Trophoblast cell (in vitro differentiated cells and primary cell): ENCODE measurements around the gene ANTXR1.

Experiments used
- DNase-seq, 2 donors: peaks; one replicate each; pipeline ENCODE4 v3.0.0-alpha.2; 2016
- H2AFZ ChIP-seq: 2 replicates; pipeline ENCODE4 v1.6.1; 2013; ENCODE audit warnings: low read length, moderate library complexity, mild to moderate bottlenecking; ENCODE audit not compliant: insufficient read depth, poor library complexity
- H2AK5ac ChIP-seq: 2 replicates; pipeline ENCODE4 v1.6.1; 2013; ENCODE audit warnings: mild to moderate bottlenecking, low read length
- H2BK120ac ChIP-seq: 2 replicates; pipeline ENCODE4 v1.6.1; 2013; ENCODE audit warnings: low read length, mild to moderate bottlenecking, moderate library complexity; ENCODE audit not compliant: insufficient read depth, poor library complexity
- H2BK12ac ChIP-seq: 2 replicates; pipeline ENCODE4 v1.6.1; 2013; ENCODE audit warnings: mild to moderate bottlenecking, low read length, moderate library complexity
- H2BK5ac ChIP-seq: 2 replicates; pipeline ENCODE4 v1.6.1; 2013; ENCODE audit warnings: low read length, low read depth, moderate library complexity, mild to moderate bottlenecking; ENCODE audit not compliant: poor library complexity
- H3K14ac ChIP-seq: 2 replicates; pipeline ENCODE4 v1.6.1; 2013; ENCODE audit warnings: mild to moderate bottlenecking, low read length
- H3K18ac ChIP-seq: 2 replicates; pipeline ENCODE4 v1.6.1; 2013; ENCODE audit warnings: mild to moderate bottlenecking, low read length
- H3K23ac ChIP-seq: 2 replicates; pipeline ENCODE4 v1.6.1; 2013; ENCODE audit warnings: low read length
- H3K27ac ChIP-seq: 2 replicates; pipeline ENCODE4 v1.5.1; 2013; ENCODE audit warnings: low read depth, mild to moderate bottlenecking, inconsistent platforms, low read length, moderate library complexity
- H3K27me3 ChIP-seq: 2 replicates; pipeline ENCODE4 v1.6.1; 2013; ENCODE audit warnings: inconsistent platforms, mild to moderate bottlenecking, low read length, moderate library complexity; ENCODE audit not compliant: insufficient read depth
- H3K36me3 ChIP-seq, 2 experiments: 1 replicate in 1 of 2; 2 replicates in 1 of 2; pipeline ENCODE4 v1.6.1; 2013; ENCODE audit warnings: low read length in 2 of 2, mild to moderate bottlenecking in 2 of 2, moderate library complexity in 1 of 2; ENCODE audit not compliant: insufficient read depth in 2 of 2, control insufficient read depth in 1 of 2
- H3K4ac ChIP-seq: 2 replicates; pipeline ENCODE4 v1.6.1; 2013; ENCODE audit warnings: low read depth, mild to moderate bottlenecking, low read length, moderate library complexity
- H3K4me1 ChIP-seq, 2 experiments: 1 replicate in 1 of 2; 2 replicates in 1 of 2; pipeline ENCODE4 v1.6.1; 2013; ENCODE audit warnings: low read length in 2 of 2, mild to moderate bottlenecking in 2 of 2, moderate library complexity in 1 of 2; ENCODE audit not compliant: insufficient read depth in 2 of 2, control insufficient read depth in 1 of 2
- H3K4me2 ChIP-seq: 2 replicates; pipeline ENCODE4 v1.6.1; 2013; ENCODE audit warnings: inconsistent platforms, mild to moderate bottlenecking, low read length, moderate library complexity
- H3K4me3 ChIP-seq: 2 replicates; pipeline ENCODE4 v1.5.1; 2013; ENCODE audit warnings: mild to moderate bottlenecking, low read depth, low read length, inconsistent platforms
- H3K79me1 ChIP-seq: one replicate; pipeline ENCODE4 v1.6.1; 2013; ENCODE audit warnings: low read length
- H3K79me2 ChIP-seq: 2 replicates; pipeline ENCODE4 v1.6.1; 2013; ENCODE audit warnings: low read length, mild to moderate bottlenecking; ENCODE audit not compliant: control insufficient read depth, insufficient read depth, poor library complexity
- H3K9ac ChIP-seq: 2 replicates; pipeline ENCODE4 v1.6.1; 2013; ENCODE audit warnings: mild to moderate bottlenecking, low read length
- H3K9me3 ChIP-seq: 2 replicates; pipeline ENCODE4 v1.6.1; 2013; ENCODE audit warnings: low read depth, mild to moderate bottlenecking, control low read depth, inconsistent platforms, low read length; ENCODE audit not compliant: insufficient read depth
- H4K12ac ChIP-seq: 2 replicates; pipeline ENCODE4 v1.6.1; 2013; ENCODE audit warnings: low read depth, mild to moderate bottlenecking, low read length, moderate library complexity
- H4K8ac ChIP-seq: 2 replicates; pipeline ENCODE4 v1.6.1; 2013; ENCODE audit warnings: low read depth, mild to moderate bottlenecking, low read length, moderate library complexity
- H4K91ac ChIP-seq: one replicate; pipeline ENCODE4 v1.6.1; 2013; ENCODE audit warnings: low read depth, mild to moderate bottlenecking, low read length, moderate library complexity
- WGBS: extraction: QIAGEN DNeasy Blood & Tissue Kit; methylation state at CpG from one replicate; pipeline ENCODE4 v1.1.7; 2013; ENCODE audit warnings: missing lambda C conversion rate; ENCODE audit not compliant: insufficient read length, insufficient coverage; ENCODE audit errors: extremely low coverage; 5-methylcytosine and 5-hydroxymethylcytosine counted together

ANTXR1 gene

DNA sequence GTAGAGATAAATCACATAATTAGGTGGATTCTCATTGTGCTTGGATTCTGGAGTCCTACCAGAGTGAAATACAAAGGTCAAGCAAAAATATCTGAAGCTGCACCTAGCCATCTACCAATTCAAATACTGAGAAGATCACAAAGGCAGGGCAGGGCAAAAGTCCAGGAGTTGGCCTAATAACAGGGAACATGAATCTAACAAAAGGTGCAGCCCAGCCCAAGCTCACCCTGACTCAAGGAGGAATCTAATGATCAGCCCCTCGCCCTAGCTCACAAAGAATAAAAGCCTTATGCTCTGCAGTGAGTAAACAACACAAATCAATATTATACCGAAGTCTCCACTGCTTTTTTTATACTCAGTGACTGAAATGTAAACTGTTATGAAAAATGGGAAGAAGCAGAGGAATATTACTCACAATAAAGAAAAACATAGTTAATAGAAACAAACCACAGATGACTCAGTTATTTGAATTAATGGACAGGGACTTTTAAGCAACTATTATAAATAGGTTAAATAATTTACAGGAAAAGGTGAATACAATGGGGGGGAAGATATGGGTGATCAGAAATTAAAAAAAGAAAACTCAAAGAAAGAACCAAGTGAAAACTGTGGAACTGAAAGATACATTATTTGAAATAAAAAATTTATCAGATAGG is 49.5 kb downstream of the ANTXR1 start:
- H3K4ac ChIP-seq: no peak overlapping the region
- H2BK5ac ChIP-seq: peak overlapping the region; percentile 27
- no peak overlapping the region for H3K14ac ChIP-seq
- no CpG with 5 or more reads among the region's 2 CpGs for WGBS
- H3K4me3 ChIP-seq: no peak overlapping the region
- H3K23ac ChIP-seq: no peak overlapping the region
- H2AK5ac ChIP-seq: no peak overlapping the region
- no peaks in the 10 kb centered on the region for H3K4me1 ChIP-seq
- H4K91ac ChIP-seq: no peak overlapping the region
- H3K18ac ChIP-seq: no peak overlapping the region
- H2AFZ ChIP-seq: no peak overlapping the region
- H3K79me1 ChIP-seq: no peaks in the 10 kb centered on the region
- no peak overlapping the region for H2BK12ac ChIP-seq
- no peaks in the 10 kb centered on the region for H3K9me3 ChIP-seq
- no peak overlapping the region for H3K9ac ChIP-seq
- no peaks in the 10 kb centered on the region for H3K27me3 ChIP-seq
- H4K12ac ChIP-seq: no peak overlapping the region
- H3K4me2 ChIP-seq: no peak overlapping the region
- no peaks in the 10 kb centered on the region for H3K36me3 ChIP-seq
- H2BK120ac ChIP-seq: no peak overlapping the region
- no peak for DNase-seq
- H4K8ac ChIP-seq: no peak overlapping the region
- H3K79me2 ChIP-seq: no peaks in the 10 kb centered on the region
- H3K27ac ChIP-seq: no peak overlapping the region

DNA sequence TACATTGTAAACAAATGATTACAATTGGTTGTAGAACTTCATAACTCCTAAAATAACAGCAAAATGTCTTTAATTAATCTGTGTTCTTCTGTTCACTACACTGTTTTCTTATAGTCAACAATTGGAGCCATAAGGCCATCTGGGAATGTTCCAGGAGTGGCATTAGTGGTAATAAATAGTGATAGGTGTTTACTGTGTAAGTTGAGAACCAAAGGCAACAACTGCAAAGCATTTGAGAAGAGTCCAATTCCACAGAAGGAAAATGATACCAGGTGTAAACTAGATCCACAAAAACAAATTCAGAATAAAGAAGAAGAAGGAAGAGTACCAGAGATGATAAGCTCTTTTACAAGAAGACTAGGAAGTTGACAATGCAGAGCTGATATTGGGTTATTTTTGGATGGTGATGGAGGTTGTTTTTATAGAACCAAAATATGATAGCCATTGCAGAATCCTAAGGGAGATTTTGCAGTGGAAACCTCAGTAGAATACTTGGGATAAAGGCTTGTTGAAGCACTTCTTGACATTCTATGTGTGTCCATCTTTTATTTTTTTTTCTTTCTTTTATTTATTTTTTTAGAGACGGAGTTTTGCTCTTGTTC is 52.9 kb downstream of the ANTXR1 start:
- H3K79me2 ChIP-seq: no peaks in the 10 kb centered on the region
- no peaks in the 10 kb centered on the region for H3K36me3 ChIP-seq
- no peaks in the 10 kb centered on the region for H3K4me1 ChIP-seq
- H3K27ac ChIP-seq: no peak overlapping the region
- no peak overlapping the region for H4K12ac ChIP-seq
- DNase-seq: no peak
- H2BK5ac ChIP-seq: no peak overlapping the region
- WGBS: no CpG with 5 or more reads among the region's 1 CpG
- H4K91ac ChIP-seq: no peak overlapping the region
- H3K27me3 ChIP-seq: no peaks in the 10 kb centered on the region
- H3K4me3 ChIP-seq: no peak overlapping the region
- no peak overlapping the region for H3K4me2 ChIP-seq
- no peak overlapping the region for H3K18ac ChIP-seq
- H3K14ac ChIP-seq: no peak overlapping the region
- H2BK120ac ChIP-seq: no peak overlapping the region
- no peak overlapping the region for H3K9ac ChIP-seq
- no peaks in the 10 kb centered on the region for H3K79me1 ChIP-seq
- H4K8ac ChIP-seq: no peak overlapping the region
- H3K4ac ChIP-seq: no peak overlapping the region
- H3K9me3 ChIP-seq: no peaks in the 10 kb centered on the region
- no peak overlapping the region for H2AK5ac ChIP-seq
- H3K23ac ChIP-seq: no peak overlapping the region
- no peak overlapping the region for H2AFZ ChIP-seq
- no peak overlapping the region for H2BK12ac ChIP-seq

DNA sequence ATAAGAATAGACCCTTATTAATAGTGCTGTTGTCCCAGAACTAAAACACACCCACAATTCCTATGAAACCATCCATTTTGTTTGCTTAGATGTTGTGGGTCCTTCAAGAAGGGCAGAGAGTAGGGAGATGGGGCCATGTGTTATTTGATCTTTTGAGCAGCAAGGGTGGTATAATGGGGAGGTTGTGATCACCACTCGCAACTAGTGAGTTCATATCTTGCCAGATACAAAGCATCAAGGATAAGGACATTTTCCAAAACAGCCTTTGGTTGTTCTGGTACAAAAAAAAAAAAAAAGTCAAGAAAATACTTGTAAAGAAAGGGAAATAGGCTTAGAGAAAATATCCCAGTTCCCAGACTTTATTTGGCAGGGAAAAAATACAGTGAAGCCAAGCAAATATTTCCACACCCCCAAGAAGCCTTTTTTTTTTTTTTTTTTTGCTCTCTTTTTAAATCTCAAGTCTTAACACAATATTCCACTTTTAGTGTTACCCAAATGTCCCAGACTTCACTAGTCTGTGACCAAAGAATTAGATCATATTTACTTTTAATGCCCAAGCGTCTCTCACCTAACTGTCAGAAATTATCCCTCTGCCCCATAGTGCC is 54.1 kb downstream of the ANTXR1 start:
- Histone ChIP-seq H2BK120ac (no peak overlapping the region), H3K4me1 (no peaks in the 10 kb centered on the region), H4K91ac (no peak overlapping the region), H3K79me1 (no peaks in the 10 kb centered on the region), H2BK12ac (no peak overlapping the region), H3K36me3 (no peaks in the 10 kb centered on the region), H4K12ac (no peak overlapping the region), H3K27me3 (no peaks in the 10 kb centered on the region), H2BK5ac (no peak overlapping the region), H3K4ac (no peak overlapping the region), H4K8ac (no peak overlapping the region), H3K23ac (no peak overlapping the region), H2AK5ac (no peak overlapping the region), H3K4me3 (no peak overlapping the region), H3K9me3 (no peaks in the 10 kb centered on the region), H3K4me2 (no peak overlapping the region), H3K18ac (no peak overlapping the region), H3K79me2 (no peaks in the 10 kb centered on the region), H3K14ac (no peak overlapping the region), H3K27ac (no peak overlapping the region), H3K9ac (no peak overlapping the region), H2AFZ (no peak overlapping the region)
- no peak for DNase-seq
- WGBS: no CpG with 5 or more reads among the region's 2 CpGs

DNA sequence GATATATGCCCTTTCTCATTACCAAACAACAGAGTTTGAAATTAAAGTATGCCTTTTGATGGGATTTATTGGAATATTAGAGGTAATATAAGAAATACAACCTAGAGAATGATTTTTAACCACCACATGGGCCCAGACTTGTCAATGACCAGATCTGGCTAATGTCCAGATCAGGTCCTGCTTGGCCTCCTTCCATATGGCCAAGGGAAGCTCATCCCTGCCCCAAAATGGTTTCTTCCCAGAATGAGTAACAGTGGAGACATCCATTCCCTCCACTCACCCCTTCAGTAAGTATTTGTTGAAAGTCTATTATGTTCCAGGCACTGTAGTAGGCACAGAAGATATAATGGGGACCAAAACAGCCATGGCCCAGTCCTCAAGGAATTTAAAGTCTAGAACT is 54.9 kb downstream of the ANTXR1 start:
- Histone ChIP-seq H2AK5ac (no peak overlapping the region), H2BK12ac (no peak overlapping the region), H3K9me3 (no peaks in the 10 kb centered on the region), H3K79me2 (no peaks in the 10 kb centered on the region), H4K91ac (no peak overlapping the region), H2AFZ (no peak overlapping the region), H3K4me1 (no peaks in the 10 kb centered on the region), H3K4me2 (no peak overlapping the region), H3K18ac (no peak overlapping the region), H2BK5ac (no peak overlapping the region), H3K23ac (no peak overlapping the region), H3K4me3 (no peak overlapping the region), H3K9ac (no peak overlapping the region), H2BK120ac (no peak overlapping the region), H4K8ac (no peak overlapping the region), H3K27me3 (no peaks in the 10 kb centered on the region), H3K4ac (no peak overlapping the region), H3K14ac (no peak overlapping the region), H3K27ac (no peak overlapping the region), H3K79me1 (no peaks in the 10 kb centered on the region), H3K36me3 (no peaks in the 10 kb centered on the region), H4K12ac (no peak overlapping the region)
- DNase-seq: no peak
